PC-3 (cell line): Measurements from ENCODE around the gene TMEFF1. TPM values are rescaled to one million over a fixed set of nuclear protein-coding genes. Genes with fewer than 3 reads are reported as not detected.

ENCODE experiments used
- ATAC-seq: fragments of 200-7000 bp; cut with Tn5 transposase; 2 replicates; pipeline ENCODE4 v1.9.1; 2020; ENCODE audit warnings: mild to moderate bottlenecking, moderate library complexity
- BruUV-seq: library from RNA; stranded (reverse); fragments of 400-500 nt; replicated peaks from 2 replicates; lab custom pipeline; 2021; lab: Mats Ljungman, UMichigan
- CTCF ChIA-PET: fragments of 300-600 bp; sonication (Branson Sonifier 250); formaldehyde crosslinking; loops from one replicate; lab custom pipeline; 2022; ENCODE audit warnings: antibody characterized with exemption; lab: Charles Lee
- POLR2A ChIA-PET: fragments of 300-600 bp; sonication (Branson Sonifier 250); formaldehyde crosslinking; loops from one replicate; lab custom pipeline; 2022; ENCODE audit warnings: antibody characterized with exemption; ENCODE audit not compliant: unreplicated experiment; lab: Charles Lee
- DNase-seq: peaks from one replicate; pipeline ENCODE4 v3.0.0-alpha.2; 2015
- H2AFZ ChIP-seq: fragments of 300-600 bp; sonication (generic); 2 replicates; pipeline ENCODE4 v1.6.0; 2016; ENCODE audit warnings: antibody characterized with exemption, low read length
- H3F3A ChIP-seq: fragments of 300-600 bp; sonication (generic); one replicate; pipeline ENCODE4 v1.6.0; 2017; ENCODE audit warnings: antibody characterized with exemption, low read length, control low read depth, mild to moderate bottlenecking; ENCODE audit not compliant: unreplicated experiment
- H3K27ac ChIP-seq: fragments of 300-600 bp; sonication (generic); 2 replicates; pipeline ENCODE4 v1.5.1; 2016; ENCODE audit warnings: mild to moderate bottlenecking, low read length
- H3K27me3 ChIP-seq: fragments of 300-600 bp; sonication (generic); 2 replicates; pipeline ENCODE4 v1.6.1; 2016; ENCODE audit warnings: low read length, mixed read lengths
- H3K36me3 ChIP-seq: fragments of 300-600 bp; sonication (generic); 2 replicates; pipeline ENCODE4 v1.6.1; 2016; ENCODE audit warnings: low read depth, mixed run types, low read length, mixed read lengths
- H3K4me1 ChIP-seq: fragments of 300-600 bp; sonication (generic); 2 replicates; pipeline ENCODE4 v1.5.1; 2016; ENCODE audit warnings: low read length; ENCODE audit not compliant: insufficient read depth
- H3K4me2 ChIP-seq: fragments of 300-600 bp; sonication (generic); 2 replicates; pipeline ENCODE4 v1.6.0; 2016; ENCODE audit warnings: low read length
- H3K4me3 ChIP-seq: fragments of 300-600 bp; sonication (generic); 2 replicates; pipeline ENCODE4 v1.5.1; 2016; ENCODE audit warnings: mild to moderate bottlenecking, low read length, mixed read lengths
- H3K79me2 ChIP-seq: fragments of 300-600 bp; sonication (generic); 2 replicates; pipeline ENCODE4 v1.6.1; 2017; ENCODE audit warnings: low read length, mixed read lengths
- H3K9ac ChIP-seq: fragments of 300-600 bp; sonication (generic); 2 replicates; pipeline ENCODE4 v1.6.0; 2016; ENCODE audit warnings: mild to moderate bottlenecking, low read length
- H3K9me2 ChIP-seq: fragments of 300-600 bp; sonication (generic); replicated peaks from 2 replicates; pipeline ENCODE4 v1.6.1; 2016; ENCODE audit warnings: mixed run types, low read length, mixed read lengths
- H3K9me3 ChIP-seq: fragments of 300-600 bp; sonication (generic); 2 replicates; pipeline ENCODE4 v1.6.1; 2016; ENCODE audit warnings: low read length, mixed read lengths
- H4K20me1 ChIP-seq: fragments of 300-600 bp; sonication (generic); 2 replicates; pipeline ENCODE4 v1.6.1; 2016; ENCODE audit warnings: low read length, mixed read lengths
- EZH2 ChIP-seq: fragments of 300-600 bp; sonication (generic); IDR thresholded peaks from one replicate; pipeline ENCODE4 v1.6.1; 2017; ENCODE audit warnings: antibody characterized with exemption, mild to moderate bottlenecking, low read length; ENCODE audit not compliant: unreplicated experiment
- EZH2phosphoT487 ChIP-seq: fragments of 300-600 bp; sonication (generic); IDR thresholded peaks from 2 replicates; pipeline ENCODE4 v1.6.1; 2018; ENCODE audit warnings: mild to moderate bottlenecking, antibody characterized with exemption, low read length, borderline replicate concordance
- intact Hi-C: fragments of 100-400 bp; cut with micrococcal nuclease; formaldehyde crosslinking; loops from 2 replicates; pipeline ENCODE4 v1.9.0; 2023
- total RNA-seq: library from RNA; depleted of rRNA; stranded (reverse); fragments of >200 nt; gene quantifications from 2 replicates; pipeline ENCODE4 v1.2.3, GENCODE V29; 2014
- TF ChIP-seq, protein P1 (sequence below): fragments of 300-600 bp; sonication (generic); conservative IDR thresholded peaks from 2 replicates; pipeline ENCODE4 v1.5.1; 2017; ENCODE audit warnings: antibody characterized with exemption, low read depth, mild to moderate bottlenecking, low read length

Gene TMEFF1
- total RNA-seq, 1 experiment from 2014 or later: not detected

DNA sequence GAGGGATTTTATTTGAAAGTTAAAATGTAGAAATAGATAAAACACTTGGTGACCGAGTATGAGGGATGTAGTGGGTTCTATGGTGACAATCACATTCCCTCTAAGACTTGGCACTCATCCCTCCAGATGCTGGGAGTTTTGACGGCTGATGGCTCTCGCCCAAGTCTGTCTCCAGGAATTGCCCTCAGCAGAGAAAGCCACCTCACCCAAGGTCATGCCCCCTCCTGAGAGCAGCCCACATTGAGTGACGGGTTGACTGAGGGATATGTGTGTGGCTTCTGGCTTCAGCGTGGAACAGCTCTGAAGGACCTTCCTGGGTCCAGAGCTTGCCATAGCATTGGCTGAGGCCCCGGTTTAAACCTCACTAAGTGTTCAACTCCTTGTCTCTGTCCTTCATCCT is 124.3 kb downstream of the TMEFF1 start:
- Histone ChIP-seq H3K9me3 (no peaks in the 10 kb centered on the region), H3K4me3 (no peak overlapping the region), H3K9ac (no peak overlapping the region), H3K79me2 (no peaks in the 10 kb centered on the region), H3K9me2 (no peaks in the 10 kb centered on the region), H3K4me1 (no peaks in the 10 kb centered on the region), H3K27me3 (no peaks in the 10 kb centered on the region), H3F3A (no peaks in the 10 kb centered on the region), H4K20me1 (no peaks in the 10 kb centered on the region), H2AFZ (no peak overlapping the region), H3K36me3 (no peaks in the 10 kb centered on the region), H3K4me2 (no peak overlapping the region), H3K27ac (no peak overlapping the region)
- DNase-seq (no peak), ATAC-seq (no peak)
- no TSS peak for BruUV-seq
- intact Hi-C loops: loop anchor here (5.0 to 10.0 kb wide), 3 partner anchors 170 to 270 kb away; partner anchors contain the start of genes MSANTD3 and TEX10
- CTCF ChIA-PET: no interaction called here
- TF ChIP-seq EZH2 (no peak), EZH2phosphoT487 (no peak)
- TF ChIP-seq, protein P1, sequence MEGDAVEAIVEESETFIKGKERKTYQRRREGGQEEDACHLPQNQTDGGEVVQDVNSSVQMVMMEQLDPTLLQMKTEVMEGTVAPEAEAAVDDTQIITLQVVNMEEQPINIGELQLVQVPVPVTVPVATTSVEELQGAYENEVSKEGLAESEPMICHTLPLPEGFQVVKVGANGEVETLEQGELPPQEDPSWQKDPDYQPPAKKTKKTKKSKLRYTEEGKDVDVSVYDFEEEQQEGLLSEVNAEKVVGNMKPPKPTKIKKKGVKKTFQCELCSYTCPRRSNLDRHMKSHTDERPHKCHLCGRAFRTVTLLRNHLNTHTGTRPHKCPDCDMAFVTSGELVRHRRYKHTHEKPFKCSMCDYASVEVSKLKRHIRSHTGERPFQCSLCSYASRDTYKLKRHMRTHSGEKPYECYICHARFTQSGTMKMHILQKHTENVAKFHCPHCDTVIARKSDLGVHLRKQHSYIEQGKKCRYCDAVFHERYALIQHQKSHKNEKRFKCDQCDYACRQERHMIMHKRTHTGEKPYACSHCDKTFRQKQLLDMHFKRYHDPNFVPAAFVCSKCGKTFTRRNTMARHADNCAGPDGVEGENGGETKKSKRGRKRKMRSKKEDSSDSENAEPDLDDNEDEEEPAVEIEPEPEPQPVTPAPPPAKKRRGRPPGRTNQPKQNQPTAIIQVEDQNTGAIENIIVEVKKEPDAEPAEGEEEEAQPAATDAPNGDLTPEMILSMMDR: no peak
- POLR2A ChIA-PET: interaction anchor here (0.6 kb wide), 2 partner anchors 119 to 183 kb away, joined by 3 to 4 read pairs; no protein-coding TSS in a partner anchor

DNA sequence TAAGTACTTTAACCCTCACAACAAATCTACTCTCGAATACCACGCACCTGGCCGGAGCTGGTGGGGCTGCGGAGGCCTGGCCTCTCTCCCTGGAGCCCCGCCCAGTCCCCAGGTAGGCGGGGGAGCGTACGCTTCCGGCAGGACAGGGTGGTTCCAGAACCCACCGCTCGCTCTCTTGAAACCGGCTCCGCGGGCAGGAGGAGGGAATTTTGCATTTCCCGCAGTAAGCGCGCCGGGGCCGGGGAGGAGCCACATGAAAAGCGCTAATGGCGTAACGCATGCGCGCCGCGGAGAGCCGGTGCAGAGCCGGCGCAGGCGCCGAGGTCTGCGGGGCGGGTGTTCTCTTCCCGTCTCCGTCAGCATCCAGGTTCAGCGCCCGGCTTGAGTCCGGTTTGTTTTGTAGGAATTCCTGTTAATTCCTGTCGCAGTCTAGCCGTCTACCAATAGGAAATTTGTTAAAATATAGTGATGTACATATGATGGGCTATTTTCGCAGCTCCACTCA is 125.7 kb downstream of the TMEFF1 start:
- peak; percentile 84 for ATAC-seq
- H3K4me2 ChIP-seq: peak overlapping the region; percentile 98
- intact Hi-C loops: loop anchor here (5.0 to 10.0 kb wide), 3 partner anchors 171 to 271 kb away; partner anchors contain the start of genes MSANTD3 and TEX10
- DNase-seq: peak; percentile 82
- H3K9ac ChIP-seq: peak overlapping the region; percentile 65
- H3K79me2 ChIP-seq: no peaks in the 10 kb centered on the region
- no peaks in the 10 kb centered on the region for H4K20me1 ChIP-seq
- ChIA-PET POLR2A (no interaction called here), CTCF (interaction anchor here (0.6 kb wide), 1 partner anchor 860 kb away, joined by 4 read pairs; no protein-coding TSS in a partner anchor)
- H3K4me3 ChIP-seq: peak overlapping the region; percentile 76
- H2AFZ ChIP-seq: peak overlapping the region; percentile 100
- H3K27ac ChIP-seq: no peak overlapping the region
- no peaks in the 10 kb centered on the region for H3K36me3 ChIP-seq
- no peaks in the 10 kb centered on the region for H3K4me1 ChIP-seq
- H3F3A ChIP-seq: no peaks in the 10 kb centered on the region
- TF ChIP-seq EZH2 (no peak), EZH2phosphoT487 (no peak)
- TF ChIP-seq, protein P1: no peak
- no peaks in the 10 kb centered on the region for H3K9me2 ChIP-seq
- BruUV-seq: no TSS peak
- no peaks in the 10 kb centered on the region for H3K9me3 ChIP-seq
- no peaks in the 10 kb centered on the region for H3K27me3 ChIP-seq

DNA sequence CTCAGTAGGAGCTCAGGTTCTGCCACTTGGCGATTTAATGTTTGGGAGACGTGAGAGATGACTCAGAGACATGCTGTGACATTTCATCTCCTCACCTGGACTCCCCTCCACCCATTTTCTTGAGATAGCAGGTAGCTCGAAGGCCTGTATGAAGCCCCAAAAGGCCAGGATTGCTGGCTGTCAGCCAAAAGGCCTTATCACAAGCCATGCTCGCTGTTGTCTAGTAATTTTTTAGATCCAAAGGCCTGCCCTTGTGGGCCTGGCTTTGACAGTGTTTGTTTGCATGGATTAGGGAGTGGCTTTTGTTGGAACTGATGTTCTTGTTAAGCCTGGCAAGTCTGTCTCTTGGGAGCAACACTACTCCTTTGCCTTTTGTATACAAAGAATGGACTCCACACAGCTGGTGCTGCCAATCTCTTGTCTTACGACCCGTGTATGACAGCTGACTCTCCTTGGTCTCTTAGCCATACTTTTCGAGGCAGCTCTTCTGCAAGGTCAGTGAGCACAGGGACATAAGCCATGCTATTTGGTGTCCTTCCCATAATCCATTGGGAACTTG is 127.7 kb downstream of the TMEFF1 start:
- Histone ChIP-seq H3K79me2 (no peaks in the 10 kb centered on the region), H3K4me2 (no peak overlapping the region), H3K9me2 (no peaks in the 10 kb centered on the region), H3K27ac (no peak overlapping the region), H3K36me3 (no peaks in the 10 kb centered on the region), H3K27me3 (no peaks in the 10 kb centered on the region), H3F3A (no peaks in the 10 kb centered on the region), H2AFZ (no peak overlapping the region), H3K9ac (no peak overlapping the region), H3K9me3 (no peaks in the 10 kb centered on the region), H3K4me3 (no peak overlapping the region), H3K4me1 (no peaks in the 10 kb centered on the region), H4K20me1 (no peaks in the 10 kb centered on the region)
- POLR2A ChIA-PET: no interaction called here
- intact Hi-C loops: loop anchor here (5.0 kb wide), 1 partner anchor 787 kb away; the partner anchor contains the start of gene BAAT
- ATAC-seq: no peak
- no peak for DNase-seq
- TF ChIP-seq EZH2: no peak
- TF ChIP-seq EZH2phosphoT487: no peak
- TF ChIP-seq, protein P1: no peak
- CTCF ChIA-PET: interaction anchor here (0.5 to 2.2 kb wide), 3 partner anchors 186 to 710 kb away, joined by 3 to 33 read pairs (median 5); no protein-coding TSS in a partner anchor
- no TSS peak for BruUV-seq
